ENCODE measurements around the gene DDAH1. TPM values are rescaled to one million over a fixed set of nuclear protein-coding genes. Genes with fewer than 3 reads are reported as not detected.
A peak's percentile ranks its signal among the peaks of the same experiment; 100 is the strongest.

Gene DDAH1
- total RNA-seq, 1 donor from 2014 or later: 12.0 TPM

DNA sequence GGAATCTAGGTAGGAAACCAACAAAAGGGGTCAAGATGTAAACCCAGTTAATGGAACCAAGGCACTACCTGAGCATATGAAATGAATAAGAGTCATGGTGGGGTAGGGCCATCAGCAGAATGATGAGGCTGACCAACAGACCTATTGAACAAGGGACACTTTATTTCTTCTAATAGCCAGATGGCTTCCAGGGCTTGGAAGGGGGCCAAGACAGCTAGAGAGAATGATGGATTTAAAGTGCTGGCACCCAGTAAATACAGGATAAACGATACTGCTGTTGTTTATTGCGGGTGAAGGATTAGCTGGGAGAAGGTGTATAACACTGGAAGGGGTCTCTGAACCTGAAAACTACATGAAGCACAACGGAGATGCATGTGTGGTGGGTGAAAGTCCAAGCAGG lies 15.6 kb downstream of the DDAH1 start:
- Histone ChIP-seq H3K4me3 (ENCODE audit: low read length in 3 of 3) (no peak overlapping the region), H3K9me3 (ENCODE audit: control insufficient read depth in 3 of 3, low read length in 3 of 3) (no peaks in the 10 kb centered on the region), H3K27ac (ENCODE audit: low read depth, low read length) (no peak overlapping the region), H3K36me3 (ENCODE audit: control insufficient read depth in 3 of 3, insufficient read depth in 3 of 3, low read length in 3 of 3) (no peaks in the 10 kb centered on the region), H3K9ac (ENCODE audit: low read depth in 1 of 3, low read length in 3 of 3) (no peak overlapping the region), H3K27me3 (ENCODE audit: control insufficient read depth in 3 of 3, insufficient read depth in 3 of 3, low read length in 3 of 3) (no peaks in the 10 kb centered on the region), H3K4me1 (ENCODE audit: control insufficient read depth in 3 of 3, insufficient read depth in 3 of 3, low read length in 3 of 3) (peaks cover 21 to 41% (median 28%) of the 10 kb centered on the region in 3 donors)

DNA sequence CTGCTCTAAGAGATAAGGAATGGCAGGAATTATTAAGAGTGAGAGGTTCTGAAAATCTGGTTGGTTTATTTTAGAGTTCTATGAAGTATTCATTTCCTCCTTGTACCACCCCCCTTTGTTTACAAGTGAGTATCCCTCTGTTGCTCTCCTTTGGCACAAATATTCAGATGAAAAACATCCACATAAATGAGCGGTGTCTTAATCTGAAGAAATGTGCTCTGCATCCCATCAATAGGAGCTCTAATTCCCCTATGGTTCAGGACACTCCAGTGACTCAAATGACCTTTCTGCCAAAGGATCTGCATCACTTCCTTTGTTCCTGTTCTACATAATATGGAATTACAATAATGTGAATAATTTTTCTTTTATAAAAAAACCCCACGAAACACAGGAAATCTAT lies 16.6 kb downstream of the DDAH1 start:
- no peaks in the 10 kb centered on the region for H3K27me3 ChIP-seq (ENCODE audit: control insufficient read depth in 3 of 3, insufficient read depth in 3 of 3, low read length in 3 of 3)
- H3K9me3 ChIP-seq (ENCODE audit: control insufficient read depth in 3 of 3, low read length in 3 of 3): no peaks in the 10 kb centered on the region
- no peak overlapping the region for H3K9ac ChIP-seq (ENCODE audit: low read depth in 1 of 3, low read length in 3 of 3)
- no peaks in the 10 kb centered on the region for H3K36me3 ChIP-seq (ENCODE audit: control insufficient read depth in 3 of 3, insufficient read depth in 3 of 3, low read length in 3 of 3)
- peaks cover 21 to 35% (median 28%) of the 10 kb centered on the region in 3 donors for H3K4me1 ChIP-seq (ENCODE audit: control insufficient read depth in 3 of 3, insufficient read depth in 3 of 3, low read length in 3 of 3)
- no peak overlapping the region for H3K4me3 ChIP-seq (ENCODE audit: low read length in 3 of 3)
- peak overlapping the region; percentile 57 for H3K27ac ChIP-seq (ENCODE audit: low read depth, low read length)

DNA sequence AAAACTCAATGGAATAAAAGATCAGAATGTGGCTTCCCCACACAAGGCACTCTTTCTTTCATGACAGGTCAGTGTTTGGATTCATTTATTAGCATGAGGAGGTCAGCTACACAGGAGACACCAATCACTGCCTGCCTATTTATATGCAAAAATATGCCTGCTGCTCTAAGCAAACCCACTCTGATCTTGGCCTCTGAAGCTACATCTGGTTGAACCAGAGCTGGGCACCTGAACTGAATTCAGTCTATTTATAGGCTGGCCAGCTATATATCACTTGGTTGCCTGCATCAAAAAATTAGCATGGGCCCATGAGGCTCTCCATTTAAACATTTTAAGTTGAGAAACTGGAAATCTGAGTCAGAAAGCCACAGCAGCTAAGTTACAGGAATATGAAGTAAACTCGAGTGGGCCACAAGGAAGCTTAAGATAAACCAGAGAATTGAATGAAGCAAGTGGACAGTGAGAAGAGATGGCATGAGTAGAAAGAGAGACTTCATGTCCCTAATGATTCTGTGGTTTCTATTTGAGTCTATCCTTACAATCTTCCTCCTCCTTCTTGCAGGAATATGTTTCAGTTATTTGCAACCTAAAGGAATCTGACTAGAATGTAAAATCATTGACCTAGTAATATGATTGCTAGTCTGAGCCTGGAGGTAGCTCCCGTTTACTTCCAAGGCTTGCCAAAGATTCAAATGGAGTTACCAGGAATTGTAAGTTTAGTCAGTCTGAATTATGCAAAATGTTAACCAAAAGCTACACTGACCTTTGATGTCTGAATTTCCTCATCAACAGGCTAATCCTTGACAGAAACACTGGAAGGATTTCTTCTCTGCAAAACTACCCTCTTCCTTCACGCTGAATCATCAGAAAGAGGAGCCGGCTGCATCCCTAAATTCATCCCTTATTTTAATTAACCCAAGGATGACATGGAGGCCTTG lies 17.7 kb downstream of the DDAH1 start:
- Histone ChIP-seq H3K36me3 (ENCODE audit: control insufficient read depth in 3 of 3, insufficient read depth in 3 of 3, low read length in 3 of 3) (no peaks in the 10 kb centered on the region), H3K27ac (ENCODE audit: low read depth, low read length) (peak overlapping the region; percentile 57), H3K27me3 (ENCODE audit: control insufficient read depth in 3 of 3, insufficient read depth in 3 of 3, low read length in 3 of 3) (no peaks in the 10 kb centered on the region), H3K4me1 (ENCODE audit: control insufficient read depth in 3 of 3, insufficient read depth in 3 of 3, low read length in 3 of 3) (peaks cover 21 to 35% (median 28%) of the 10 kb centered on the region in 3 donors), H3K4me3 (ENCODE audit: low read length in 3 of 3) (no peak overlapping the region), H3K9ac (ENCODE audit: low read depth in 1 of 3, low read length in 3 of 3) (no peak overlapping the region), H3K9me3 (ENCODE audit: control insufficient read depth in 3 of 3, low read length in 3 of 3) (no peaks in the 10 kb centered on the region)

DNA sequence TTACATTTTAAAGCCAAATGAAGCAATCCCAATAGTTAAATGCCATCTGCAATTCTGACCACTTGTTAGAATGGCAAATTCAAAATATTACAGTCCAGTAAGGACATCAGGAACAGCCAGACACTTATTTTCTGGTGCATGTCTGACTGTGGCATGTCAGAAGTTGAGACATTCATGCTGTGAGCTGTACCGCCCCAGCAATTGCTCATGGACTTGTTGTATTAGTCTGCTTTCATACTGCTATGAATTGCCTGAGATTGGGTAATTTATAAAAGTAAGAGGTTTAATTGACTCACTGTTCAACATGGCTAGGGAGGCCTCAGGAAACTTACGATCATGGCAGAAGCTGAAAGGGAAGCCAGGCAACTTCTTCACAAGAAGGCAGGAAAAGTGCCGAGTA lies 19.1 kb downstream of the DDAH1 start:
- no peak overlapping the region for H3K9ac ChIP-seq (ENCODE audit: low read depth in 1 of 3, low read length in 3 of 3)
- H3K4me1 ChIP-seq (ENCODE audit: control insufficient read depth in 3 of 3, insufficient read depth in 3 of 3, low read length in 3 of 3): peaks cover 15 to 33% (median 24%) of the 10 kb centered on the region in 3 donors
- H3K9me3 ChIP-seq (ENCODE audit: control insufficient read depth in 3 of 3, low read length in 3 of 3): no peaks in the 10 kb centered on the region
- no peak overlapping the region for H3K4me3 ChIP-seq (ENCODE audit: low read length in 3 of 3)
- no peak overlapping the region for H3K27ac ChIP-seq (ENCODE audit: low read depth, low read length)
- no peaks in the 10 kb centered on the region for H3K27me3 ChIP-seq (ENCODE audit: control insufficient read depth in 3 of 3, insufficient read depth in 3 of 3, low read length in 3 of 3)
- no peaks in the 10 kb centered on the region for H3K36me3 ChIP-seq (ENCODE audit: control insufficient read depth in 3 of 3, insufficient read depth in 3 of 3, low read length in 3 of 3)

DNA sequence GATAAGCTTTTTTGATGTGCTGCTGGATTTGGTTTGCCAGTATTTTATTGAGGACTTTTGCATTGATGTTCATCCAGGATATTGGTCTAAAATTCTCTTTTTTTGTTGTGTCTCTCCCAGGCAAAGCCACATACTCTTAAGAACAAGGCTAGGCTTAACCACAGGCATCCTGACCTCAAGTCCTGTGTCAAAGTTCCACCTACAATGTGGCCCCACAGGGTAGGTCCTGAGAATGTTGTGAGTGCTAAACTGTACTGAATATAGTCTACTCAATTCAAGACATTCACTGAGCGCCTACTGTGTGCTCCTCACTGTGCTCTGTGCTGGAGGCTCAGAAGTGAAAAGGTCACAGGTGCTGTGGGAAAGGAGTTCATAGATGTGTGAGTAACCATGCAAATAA lies 20.6 kb downstream of the DDAH1 start:
- H3K4me3 ChIP-seq (ENCODE audit: low read length in 3 of 3): no peak overlapping the region
- H3K27me3 ChIP-seq (ENCODE audit: control insufficient read depth in 3 of 3, insufficient read depth in 3 of 3, low read length in 3 of 3): no peaks in the 10 kb centered on the region
- H3K9me3 ChIP-seq (ENCODE audit: control insufficient read depth in 3 of 3, low read length in 3 of 3): no peaks in the 10 kb centered on the region
- peaks cover 11 to 32% (median 20%) of the 10 kb centered on the region in 3 donors for H3K4me1 ChIP-seq (ENCODE audit: control insufficient read depth in 3 of 3, insufficient read depth in 3 of 3, low read length in 3 of 3)
- no peaks in the 10 kb centered on the region for H3K36me3 ChIP-seq (ENCODE audit: control insufficient read depth in 3 of 3, insufficient read depth in 3 of 3, low read length in 3 of 3)
- no peak overlapping the region for H3K27ac ChIP-seq (ENCODE audit: low read depth, low read length)
- no peak overlapping the region for H3K9ac ChIP-seq (ENCODE audit: low read depth in 1 of 3, low read length in 3 of 3)

DNA sequence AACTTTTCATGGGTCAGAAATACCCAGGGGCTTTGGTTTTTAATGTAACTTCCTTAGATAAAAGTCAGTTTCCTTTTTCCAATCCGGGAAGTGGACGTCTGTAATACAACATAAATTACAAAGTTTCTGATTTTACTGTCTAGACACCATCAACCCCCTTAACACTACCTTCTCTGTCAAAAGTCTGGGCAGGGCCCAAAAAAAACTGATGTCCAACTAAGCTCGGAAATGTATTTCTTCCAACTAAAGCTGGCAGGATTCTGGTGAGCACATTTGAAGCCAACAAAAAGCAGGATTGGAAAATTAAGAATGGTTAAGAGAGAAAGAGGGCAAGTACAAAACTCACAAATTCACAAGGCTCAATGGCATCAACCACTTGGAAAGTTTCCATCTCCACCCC lies 24.3 kb downstream of the DDAH1 start:
- no peak overlapping the region for H3K9ac ChIP-seq (ENCODE audit: low read depth in 1 of 3, low read length in 3 of 3)
- no peaks in the 10 kb centered on the region for H3K9me3 ChIP-seq (ENCODE audit: control insufficient read depth in 3 of 3, low read length in 3 of 3)
- no peak overlapping the region for H3K4me3 ChIP-seq (ENCODE audit: low read length in 3 of 3)
- H3K27ac ChIP-seq (ENCODE audit: low read depth, low read length): no peak overlapping the region
- no peaks in the 10 kb centered on the region for H3K36me3 ChIP-seq (ENCODE audit: control insufficient read depth in 3 of 3, insufficient read depth in 3 of 3, low read length in 3 of 3)
- H3K27me3 ChIP-seq (ENCODE audit: control insufficient read depth in 3 of 3, insufficient read depth in 3 of 3, low read length in 3 of 3): no peaks in the 10 kb centered on the region
- peaks cover 2 to 13% (median 4%) of the 10 kb centered on the region in 3 donors for H3K4me1 ChIP-seq (ENCODE audit: control insufficient read depth in 3 of 3, insufficient read depth in 3 of 3, low read length in 3 of 3)

DNA sequence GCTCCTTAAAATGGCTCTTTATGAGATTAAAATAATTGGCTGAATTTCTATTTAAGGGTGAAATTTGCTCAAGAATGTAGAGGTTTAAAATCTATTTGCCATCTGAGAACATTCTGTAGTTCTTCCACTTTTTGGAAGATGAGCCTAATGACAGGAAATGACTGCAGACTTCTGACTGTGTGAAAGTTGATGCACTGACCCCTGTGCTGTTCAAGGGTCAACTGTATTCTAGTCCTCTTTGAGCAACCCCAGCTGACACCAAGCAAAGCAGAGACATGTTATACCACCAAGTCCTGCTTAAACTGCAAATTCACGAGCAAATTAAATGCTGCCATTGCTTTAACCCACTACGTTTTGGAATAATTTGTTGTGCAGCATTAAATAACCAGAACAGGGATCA lies 26.6 kb downstream of the DDAH1 start:
- Histone ChIP-seq H3K4me3 (ENCODE audit: low read length in 3 of 3) (no peak overlapping the region), H3K9me3 (ENCODE audit: control insufficient read depth in 3 of 3, low read length in 3 of 3) (no peaks in the 10 kb centered on the region), H3K27ac (ENCODE audit: low read depth, low read length) (no peak overlapping the region), H3K9ac (ENCODE audit: low read depth in 1 of 3, low read length in 3 of 3) (no peak overlapping the region), H3K36me3 (ENCODE audit: control insufficient read depth in 3 of 3, insufficient read depth in 3 of 3, low read length in 3 of 3) (no peaks in the 10 kb centered on the region), H3K27me3 (ENCODE audit: control insufficient read depth in 3 of 3, insufficient read depth in 3 of 3, low read length in 3 of 3) (no peaks in the 10 kb centered on the region), H3K4me1 (ENCODE audit: control insufficient read depth in 3 of 3, insufficient read depth in 3 of 3, low read length in 3 of 3) (peaks cover 2 to 13% (median 4%) of the 10 kb centered on the region in 3 donors)

DNA sequence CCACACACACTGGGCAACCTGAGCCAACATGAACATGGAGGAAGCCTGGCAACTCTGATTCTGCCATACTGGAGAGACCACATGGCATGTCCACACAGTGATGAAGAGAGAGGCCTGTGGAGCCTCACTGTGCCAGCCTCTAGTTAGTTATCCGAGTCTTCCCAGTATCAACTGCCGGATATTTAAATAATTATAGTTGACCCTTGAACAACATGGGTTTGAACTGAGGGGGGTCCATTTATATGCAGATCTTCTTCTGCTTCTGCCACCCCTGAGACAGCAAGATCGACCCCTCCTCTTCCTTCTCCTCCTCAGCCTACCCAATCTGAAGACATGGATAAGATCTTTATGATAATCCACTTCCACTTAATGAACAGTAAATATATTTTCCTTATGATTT lies 27.8 kb downstream of the DDAH1 start:
- Histone ChIP-seq H3K27ac (ENCODE audit: low read depth, low read length) (no peak overlapping the region), H3K4me3 (ENCODE audit: low read length in 3 of 3) (no peak overlapping the region), H3K36me3 (ENCODE audit: control insufficient read depth in 3 of 3, insufficient read depth in 3 of 3, low read length in 3 of 3) (no peaks in the 10 kb centered on the region), H3K9ac (ENCODE audit: low read depth in 1 of 3, low read length in 3 of 3) (no peak overlapping the region), H3K27me3 (ENCODE audit: control insufficient read depth in 3 of 3, insufficient read depth in 3 of 3, low read length in 3 of 3) (no peaks in the 10 kb centered on the region), H3K9me3 (ENCODE audit: control insufficient read depth in 3 of 3, low read length in 3 of 3) (no peaks in the 10 kb centered on the region), H3K4me1 (ENCODE audit: control insufficient read depth in 3 of 3, insufficient read depth in 3 of 3, low read length in 3 of 3) (peaks cover 2 to 13% (median 4%) of the 10 kb centered on the region in 3 donors)

DNA sequence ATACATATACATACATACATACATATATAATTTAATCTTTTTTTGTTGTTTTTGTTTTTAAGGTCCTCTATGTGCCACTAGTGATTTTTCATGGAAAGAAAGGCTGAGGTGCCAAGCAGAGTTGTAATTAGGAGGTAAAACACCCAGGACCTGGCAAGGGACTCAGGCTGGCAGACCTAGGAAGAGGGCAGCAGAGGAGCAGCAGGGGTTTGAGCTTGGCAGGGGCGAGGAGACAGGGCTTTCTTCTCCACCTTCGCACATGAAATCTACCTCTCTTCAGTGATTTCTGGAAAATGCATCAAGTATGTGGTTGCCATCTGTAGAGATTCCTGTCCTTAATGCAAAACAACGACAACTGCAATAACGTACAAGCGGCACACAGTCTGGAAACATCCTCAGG lies 31.9 kb downstream of the DDAH1 start:
- Histone ChIP-seq H3K4me3 (ENCODE audit: low read length in 3 of 3) (no peak overlapping the region), H3K4me1 (ENCODE audit: control insufficient read depth in 3 of 3, insufficient read depth in 3 of 3, low read length in 3 of 3) (peaks cover 2 to 5% (median 5%) of the 10 kb centered on the region in 3 donors), H3K27ac (ENCODE audit: low read depth, low read length) (no peak overlapping the region), H3K9me3 (ENCODE audit: control insufficient read depth in 3 of 3, low read length in 3 of 3) (no peaks in the 10 kb centered on the region), H3K36me3 (ENCODE audit: control insufficient read depth in 3 of 3, insufficient read depth in 3 of 3, low read length in 3 of 3) (no peaks in the 10 kb centered on the region), H3K27me3 (ENCODE audit: control insufficient read depth in 3 of 3, insufficient read depth in 3 of 3, low read length in 3 of 3) (no peaks in the 10 kb centered on the region), H3K9ac (ENCODE audit: low read depth in 1 of 3, low read length in 3 of 3) (no peak overlapping the region)

DNA sequence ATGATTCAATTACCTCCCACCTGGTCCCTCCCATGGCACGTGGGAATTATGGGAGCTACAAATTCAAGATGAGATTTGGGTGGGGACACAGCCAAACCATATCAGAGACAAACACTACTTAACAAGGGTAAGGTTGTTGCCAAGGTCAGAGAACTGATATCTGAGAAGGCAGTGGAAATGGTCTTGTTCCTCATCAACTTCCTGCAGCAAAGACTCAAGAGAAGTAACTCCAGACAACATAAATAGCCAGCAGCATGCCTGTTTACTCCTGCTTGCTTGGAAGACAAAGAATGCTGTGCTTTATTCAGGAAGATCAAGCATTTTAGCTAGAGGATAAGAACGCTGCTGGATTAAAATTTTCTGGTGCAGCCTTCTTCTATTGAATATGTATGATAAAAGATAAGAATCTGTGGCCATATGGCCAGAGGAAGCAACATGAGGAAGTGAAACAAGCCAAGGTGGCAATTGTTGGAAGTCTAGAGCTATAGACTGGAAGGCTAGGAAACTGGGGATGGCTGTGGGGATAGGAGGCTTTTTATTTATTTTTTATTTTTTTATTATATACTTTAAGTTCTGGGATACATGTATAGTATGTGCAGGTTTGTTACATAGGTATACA lies 36.4 kb downstream of the DDAH1 start:
- Histone ChIP-seq H3K9me3 (ENCODE audit: control insufficient read depth in 3 of 3, low read length in 3 of 3) (no peaks in the 10 kb centered on the region), H3K4me1 (ENCODE audit: control insufficient read depth in 3 of 3, insufficient read depth in 3 of 3, low read length in 3 of 3) (peaks cover 6 to 13% (median 10%) of the 10 kb centered on the region in 3 donors), H3K9ac (ENCODE audit: low read depth in 1 of 3, low read length in 3 of 3) (no peak overlapping the region), H3K27ac (ENCODE audit: low read depth, low read length) (peak overlapping the region; percentile 80), H3K36me3 (ENCODE audit: control insufficient read depth in 3 of 3, insufficient read depth in 3 of 3, low read length in 3 of 3) (no peaks in the 10 kb centered on the region), H3K4me3 (ENCODE audit: low read length in 3 of 3) (no peak overlapping the region), H3K27me3 (ENCODE audit: control insufficient read depth in 3 of 3, insufficient read depth in 3 of 3, low read length in 3 of 3) (no peaks in the 10 kb centered on the region)
